DND-41 (cell line): ENCODE data around the gene GOLGA1.
"Not testable (repeated sequence)": the region's sequence is repeated elsewhere in the genome, so short reads cannot be mapped to it uniquely, and the experiment has no call there.

Experiments used
- ATAC-seq: fragments of 200-7000 bp; cut with Tn5 transposase; 3 replicates; pipeline ENCODE4 v1.9.1; 2021; ENCODE audit warnings: low read depth; ENCODE audit not compliant: insufficient read depth
- DNase-seq: peaks from one replicate; pipeline ENCODE4 v3.0.0-alpha.2; 2020
- H2AFZ ChIP-seq: 2 replicates; pipeline ENCODE4 v1.6.0; 2012; ENCODE audit warnings: low read depth, low read length
- H3K27ac ChIP-seq: 2 replicates; pipeline ENCODE4 v1.5.1; 2012; ENCODE audit warnings: low read length, inconsistent platforms
- H3K27me3 ChIP-seq: fragments of 200-600 bp; sonication (generic); 2 replicates; pipeline ENCODE4 v1.6.0; 2012; ENCODE audit warnings: low read length, mild to moderate bottlenecking, inconsistent platforms; ENCODE audit not compliant: insufficient read depth, poor library complexity
- H3K36me3 ChIP-seq: 2 replicates; pipeline ENCODE4 v1.5.1; 2012; ENCODE audit warnings: low read length, inconsistent platforms; ENCODE audit not compliant: insufficient read depth
- H3K4me1 ChIP-seq: 2 replicates; pipeline ENCODE4 v1.5.1; 2012; ENCODE audit warnings: mild to moderate bottlenecking, low read length; ENCODE audit not compliant: insufficient read depth
- H3K4me2 ChIP-seq: 2 replicates; pipeline ENCODE4 v1.6.0; 2012; ENCODE audit warnings: mild to moderate bottlenecking, moderate library complexity, low read length, inconsistent platforms; ENCODE audit not compliant: insufficient read depth
- H3K4me3 ChIP-seq, 2 experiments: fragments of 200-600 bp in 1 of 2; shearing (Covaris generic) in 1 of 2; 2 replicates each; pipeline ENCODE4 v1.5.1; 2012 to 2016; ENCODE audit warnings: inconsistent platforms in 2 of 2, low read length in 2 of 2, mild to moderate bottlenecking in 2 of 2, low read depth in 1 of 2, moderate library complexity in 1 of 2
- H3K79me2 ChIP-seq: 2 replicates; pipeline ENCODE4 v1.6.0; 2012; ENCODE audit warnings: low read length, inconsistent platforms; ENCODE audit not compliant: insufficient read depth
- H3K9ac ChIP-seq: 2 replicates; pipeline ENCODE4 v1.6.0; 2012; ENCODE audit warnings: low read depth, mild to moderate bottlenecking, inconsistent platforms, low read length, moderate library complexity
- H3K9me3 ChIP-seq: 2 replicates; pipeline ENCODE4 v1.5.1; 2012; ENCODE audit warnings: low read length, moderate library complexity, mild to moderate bottlenecking, inconsistent platforms; ENCODE audit not compliant: insufficient read depth, severe bottlenecking
- H4K20me1 ChIP-seq: 2 replicates; pipeline ENCODE4 v1.6.0; 2012; ENCODE audit warnings: low read length; ENCODE audit not compliant: insufficient read depth
- CTCF ChIP-seq: IDR thresholded peaks from 2 replicates; pipeline ENCODE4 v1.5.1; 2012; ENCODE audit warnings: borderline replicate concordance, low read length, moderate library complexity, mild to moderate bottlenecking; ENCODE audit not compliant: poor library complexity, severe bottlenecking; ENCODE audit errors: extremely low read depth
- EZH2 ChIP-seq: IDR thresholded peaks from 3 replicates; pipeline ENCODE4 v1.6.1; 2012; ENCODE audit warnings: borderline replicate concordance, low read depth, mild to moderate bottlenecking, moderate library complexity, low read length, inconsistent platforms; ENCODE audit not compliant: severe bottlenecking

GOLGA1 gene

GRCh38 chr9:124960409-124960752 lies 19.5 kb upstream of the GOLGA1 start:
- Histone ChIP-seq H4K20me1 (no peaks in the 10 kb centered on the region), H3K36me3 (peaks cover 6% of the 10 kb centered on the region), H3K4me1 (peaks cover 3% of the 10 kb centered on the region), H3K9me3 (no peaks in the 10 kb centered on the region), H3K79me2 (no peaks in the 10 kb centered on the region), H3K4me3 (no peak overlapping the region), H3K27ac (no peak overlapping the region), H2AFZ (no peak overlapping the region), H3K27me3 (no peaks in the 10 kb centered on the region), H3K4me2 (no peak overlapping the region), H3K9ac (no peak overlapping the region)
- DNase-seq = no peak
- ATAC-seq = no peak
- TF ChIP-seq CTCF (no peak), EZH2 (no peak)

- not testable (repeated sequence) for H3K4me2 ChIP-seq, H2AFZ ChIP-seq, H3K27me3 ChIP-seq, H3K4me3 ChIP-seq, ATAC-seq, H3K79me2 ChIP-seq, H3K36me3 ChIP-seq, H3K27ac ChIP-seq, H3K9ac ChIP-seq, H3K4me1 ChIP-seq, H3K9me3 ChIP-seq, H4K20me1 ChIP-seq, DNase-seq
Observed at GRCh38 chr9:124959671-124960408, 19.0 kb upstream of the GOLGA1 start.

- no peaks in the 10 kb centered on the region for H4K20me1 ChIP-seq
- H3K9me3 ChIP-seq = no peaks in the 10 kb centered on the region
- H3K4me3 ChIP-seq = no peak overlapping the region
- H3K4me1 ChIP-seq = no peaks in the 10 kb centered on the region
- H3K27me3 ChIP-seq = no peaks in the 10 kb centered on the region
- H2AFZ ChIP-seq = no peak overlapping the region
- H3K36me3 ChIP-seq = peaks cover 9% of the 10 kb centered on the region; the same call in 1 of the 2 replicates
- H3K9ac ChIP-seq = no peak overlapping the region
- TF ChIP-seq CTCF (no peak), EZH2 (no peak)
- no peak overlapping the region for H3K27ac ChIP-seq
- DNase-seq (no peak), ATAC-seq (no peak)
- H3K4me2 ChIP-seq = no peak overlapping the region
- no peaks in the 10 kb centered on the region for H3K79me2 ChIP-seq
Observed at GRCh38 chr9:124954255-124954654, 13.4 kb upstream of the GOLGA1 start.

GRCh38 chr9:124950050-124950718 lies 9.3 kb upstream of the GOLGA1 start:
- Histone ChIP-seq H3K9ac (no peak overlapping the region), H2AFZ (no peak overlapping the region), H3K4me3 (no peak overlapping the region), H4K20me1 (no peaks in the 10 kb centered on the region), H3K79me2 (no peaks in the 10 kb centered on the region), H3K27me3 (no peaks in the 10 kb centered on the region), H3K4me1 (no peaks in the 10 kb centered on the region), H3K4me2 (no peak overlapping the region), H3K9me3 (no peaks in the 10 kb centered on the region), H3K36me3 (peaks cover 9% of the 10 kb centered on the region; the same call in 1 of the 2 replicates), H3K27ac (no peak overlapping the region)
- ATAC-seq (no peak), DNase-seq (no peak)
- TF ChIP-seq EZH2 (no peak), CTCF (no peak)
